ENCODE results near the gene PRSS36.

The PRSS36 gene

GRCh38 chr16:31094424-31095120 is 55.3 kb downstream of the PRSS36 start, which contains the start of gene VKORC1:
Gene VKORC1, minus strand, starts transcription at chr16:31094797. Its CDS starts 68 bp downstream, at chr16:31094729.
- peak; percentile 84 for DNase-seq

DNA sequence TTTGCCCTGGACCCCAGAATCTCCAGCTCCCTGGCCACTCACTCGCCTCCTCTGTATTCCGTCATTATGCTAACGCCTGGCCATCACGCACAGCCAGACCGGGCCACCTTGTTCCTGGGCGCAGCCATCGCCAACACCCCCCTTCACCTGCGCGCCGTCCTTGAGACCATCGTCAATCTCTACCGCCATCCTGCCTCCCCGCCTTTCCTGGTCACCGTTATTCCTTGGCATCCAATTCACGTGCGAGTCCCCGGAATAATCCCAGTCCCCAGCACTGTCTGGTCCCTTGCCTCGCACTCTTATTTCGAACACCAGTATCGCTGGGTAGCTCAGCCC is 55.8 kb downstream of the PRSS36 start:
- no peak for DNase-seq

DNA sequence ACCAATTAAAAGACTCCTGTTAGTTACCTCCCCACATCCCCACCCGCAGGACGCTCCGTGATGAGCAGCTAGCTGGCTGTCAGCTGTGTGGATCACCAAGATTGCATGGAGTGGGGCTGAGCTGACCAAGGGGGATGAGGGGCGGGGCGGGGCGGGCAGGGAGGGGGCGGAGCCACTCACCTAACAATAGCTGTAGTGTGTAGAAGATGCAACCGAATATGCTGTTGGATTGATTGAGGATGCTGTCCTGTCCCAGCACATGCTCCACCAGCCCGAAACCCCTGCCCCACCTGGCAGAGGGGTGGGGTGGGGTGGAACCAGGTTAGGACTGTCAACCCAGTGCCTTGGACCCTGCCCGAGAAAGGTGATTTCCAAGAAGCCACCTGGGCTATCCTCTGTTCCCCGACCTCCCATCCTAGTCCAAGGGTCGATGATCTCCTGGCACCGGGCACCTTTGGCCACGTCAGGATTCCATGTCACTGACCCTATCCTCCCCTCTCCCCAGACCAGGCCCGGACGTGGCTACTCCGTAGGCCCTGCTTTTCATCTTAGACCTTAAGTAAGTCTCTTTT is 56.6 kb downstream of the PRSS36 start:
- DNase-seq: no peak

GRCh38 chr16:31092330-31092729 is 57.5 kb downstream of the PRSS36 start:
- no peak for DNase-seq

- DNase-seq: no peak
Measured at GRCh38 chr16:31090540-31090939, 59.3 kb downstream of the PRSS36 start.

- DNase-seq: no peak
Measured at GRCh38 chr16:31089199-31089598, 60.7 kb downstream of the PRSS36 start.

Measured in KG1 (cell line).